GM21526 (cell line): ENCODE data around the gene TRIM26.
A peak's percentile ranks its signal among the peaks of the same experiment; 100 is the strongest.
"Not testable (repeated sequence)": the region's sequence is repeated elsewhere in the genome, so short reads cannot be mapped to it uniquely, and the experiment has no call there.

ENCODE experiments used
- ATAC-seq: cut with Tn5 transposase; IDR thresholded peaks from one replicate; pipeline ENCODE4 v1.9.1; 2021; ENCODE audit warnings: moderate library complexity; ENCODE audit not compliant: unreplicated experiment, low FRiP score

Gene TRIM26, protein sequence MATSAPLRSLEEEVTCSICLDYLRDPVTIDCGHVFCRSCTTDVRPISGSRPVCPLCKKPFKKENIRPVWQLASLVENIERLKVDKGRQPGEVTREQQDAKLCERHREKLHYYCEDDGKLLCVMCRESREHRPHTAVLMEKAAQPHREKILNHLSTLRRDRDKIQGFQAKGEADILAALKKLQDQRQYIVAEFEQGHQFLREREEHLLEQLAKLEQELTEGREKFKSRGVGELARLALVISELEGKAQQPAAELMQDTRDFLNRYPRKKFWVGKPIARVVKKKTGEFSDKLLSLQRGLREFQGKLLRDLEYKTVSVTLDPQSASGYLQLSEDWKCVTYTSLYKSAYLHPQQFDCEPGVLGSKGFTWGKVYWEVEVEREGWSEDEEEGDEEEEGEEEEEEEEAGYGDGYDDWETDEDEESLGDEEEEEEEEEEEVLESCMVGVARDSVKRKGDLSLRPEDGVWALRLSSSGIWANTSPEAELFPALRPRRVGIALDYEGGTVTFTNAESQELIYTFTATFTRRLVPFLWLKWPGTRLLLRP

GRCh38 chr6:30212865-30213666 lies at the start of gene TRIM26:
TSS of gene TRIM26 (minus strand) at chr6:30213406. CDS start at chr6:30199103, 14,303 bp downstream.
- ATAC-seq = peak; percentile 79

DNA sequence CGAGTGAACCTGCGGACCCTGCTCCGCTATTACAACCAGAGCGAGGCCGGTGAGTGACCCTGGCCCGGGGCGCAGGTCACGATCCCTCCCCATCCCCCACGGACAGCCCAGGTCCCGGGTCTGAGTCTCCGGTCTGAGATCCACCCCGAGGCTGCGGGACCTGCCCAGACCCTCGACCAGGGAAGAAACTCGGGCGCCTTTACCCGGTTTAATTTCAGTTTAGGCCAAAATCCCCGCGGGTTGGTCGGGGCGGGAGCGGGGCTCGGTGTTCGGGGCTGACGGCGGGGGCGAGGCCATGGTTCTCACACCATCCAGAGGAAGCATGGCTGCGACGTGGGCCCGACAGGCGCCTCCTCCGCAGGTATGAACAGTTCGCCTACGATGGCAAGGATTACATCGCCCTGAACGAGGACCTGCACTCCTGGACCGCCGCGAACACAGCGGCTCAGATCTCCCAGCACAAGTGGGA lies 46.9 kb upstream of the TRIM26 start:
- peak; percentile 15 for ATAC-seq

- ATAC-seq = peak; percentile 75
These were observed 46.2 kb upstream of the TRIM26 start for GRCh38 chr6:30259140-30260035.

DNA sequence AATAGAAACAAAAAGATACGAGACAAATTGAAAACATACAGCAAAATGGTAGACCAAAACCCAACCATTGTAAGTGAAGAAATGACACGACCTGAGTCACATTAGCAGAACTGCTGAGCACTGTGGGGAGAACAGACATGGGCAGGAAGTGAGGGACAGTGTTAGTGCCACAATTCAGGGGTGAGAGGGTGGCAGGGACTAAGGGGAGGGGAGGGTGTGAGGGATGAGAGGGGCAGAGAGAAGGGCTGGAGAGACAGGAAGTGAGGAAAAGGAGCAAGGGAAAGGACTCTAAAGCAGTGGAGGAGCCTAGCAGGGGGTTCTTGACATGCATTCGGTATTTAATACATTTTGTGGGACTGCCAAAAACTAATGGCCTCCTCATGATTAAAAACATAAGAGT lies 45.0 kb upstream of the TRIM26 start:
- no peak for ATAC-seq

GRCh38 chr6:30252417-30252816 lies 39.2 kb upstream of the TRIM26 start:
- not testable (repeated sequence) for ATAC-seq

- ATAC-seq = no peak
These were observed 31.4 kb upstream of the TRIM26 start for GRCh38 chr6:30244560-30244959.

DNA sequence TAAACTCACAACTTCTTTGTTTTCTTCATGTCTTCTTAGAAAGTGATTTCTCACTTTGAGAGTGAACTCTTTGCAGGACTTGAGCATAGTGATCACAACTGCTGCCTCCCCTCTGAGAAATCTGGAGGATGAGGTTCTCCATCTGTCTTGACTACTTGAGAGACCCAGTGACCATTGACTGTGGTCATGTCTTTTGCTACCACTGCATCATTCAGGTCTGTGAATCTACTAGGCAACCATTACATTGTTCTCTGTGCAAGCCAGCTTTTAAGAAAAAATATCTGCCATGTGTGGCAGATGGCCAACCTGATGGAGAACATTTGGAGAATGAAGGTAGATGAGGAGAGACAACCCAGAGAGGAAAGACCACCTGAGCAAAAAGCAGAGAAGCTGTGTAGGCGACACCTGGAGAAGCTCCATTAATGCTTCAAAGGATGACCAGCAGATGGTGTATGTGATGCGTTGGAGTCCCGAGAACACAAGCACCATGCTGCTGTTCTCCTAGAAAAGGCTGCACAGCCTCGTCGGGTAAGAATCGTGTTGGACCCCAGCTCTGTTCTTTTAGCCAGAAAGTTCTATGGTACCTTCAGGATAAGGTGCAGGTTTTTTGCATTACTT lies 25.1 kb upstream of the TRIM26 start:
- ATAC-seq = no peak

- ATAC-seq = no peak
These were observed 21.1 kb upstream of the TRIM26 start for GRCh38 chr6:30234356-30234755.

DNA sequence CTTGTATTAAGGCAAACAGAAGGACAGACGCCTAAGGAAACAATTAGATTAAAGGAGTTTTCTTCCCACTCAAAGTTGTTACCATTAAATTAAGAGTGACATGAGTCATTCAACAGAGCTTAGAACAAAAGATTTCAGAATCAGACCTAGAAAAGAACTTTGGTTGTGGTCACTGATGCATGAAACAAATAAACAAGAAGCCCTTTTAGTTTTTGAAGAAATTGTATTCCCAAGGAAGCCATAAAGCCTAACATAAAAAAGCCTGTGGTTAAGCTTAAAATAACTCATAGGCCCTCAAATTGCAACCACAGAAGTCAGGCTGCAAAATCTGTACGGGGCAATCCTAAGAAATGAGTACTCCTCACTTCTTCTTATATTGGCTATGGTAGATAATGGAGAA lies 17.9 kb upstream of the TRIM26 start:
- no peak for ATAC-seq

- ATAC-seq = no peak
These were observed 14.7 kb upstream of the TRIM26 start for GRCh38 chr6:30227763-30228487.

DNA sequence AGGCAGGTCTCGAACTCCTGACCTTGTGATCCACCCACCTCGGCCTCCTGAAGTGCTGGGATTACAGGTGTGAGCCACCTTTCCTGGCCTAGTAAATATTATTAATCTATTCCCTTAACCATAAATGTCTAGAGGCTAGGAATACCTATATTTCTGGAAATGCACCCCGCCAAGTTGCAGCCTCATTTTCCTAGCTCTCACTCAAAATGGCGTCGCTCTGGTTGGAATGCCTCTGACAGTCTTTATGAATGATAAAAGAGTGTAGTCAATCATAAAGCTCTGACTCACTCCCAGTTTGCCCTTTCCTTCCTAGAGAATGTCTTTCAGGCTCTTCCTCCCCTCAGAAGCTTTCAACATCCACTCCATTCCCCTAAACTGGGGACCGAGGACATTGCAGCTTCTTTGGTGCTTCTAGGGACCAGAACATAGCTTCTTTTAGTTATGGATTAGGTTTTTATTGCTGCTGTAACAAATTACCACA lies 14.1 kb upstream of the TRIM26 start:
- ATAC-seq = no peak

DNA sequence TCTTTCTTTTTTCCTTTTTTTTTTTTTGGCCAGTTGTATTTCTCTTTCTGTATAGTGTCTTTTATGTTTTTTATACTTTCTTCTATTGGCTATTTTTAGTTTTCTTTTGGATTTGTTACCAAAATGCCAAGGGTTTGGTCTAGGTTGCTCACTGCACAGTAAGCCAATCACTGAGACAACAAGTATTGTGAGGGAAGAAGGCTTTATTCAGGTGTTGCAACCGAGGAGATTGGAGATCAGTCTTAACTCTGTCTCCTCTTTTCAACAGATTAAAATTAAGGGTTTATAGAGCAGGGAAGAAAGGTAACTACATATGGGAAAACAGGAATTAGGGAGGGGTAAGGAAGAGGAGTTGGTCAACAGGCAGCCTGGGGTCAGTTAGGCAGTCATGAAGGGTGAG lies 10.1 kb upstream of the TRIM26 start:
- no peak for ATAC-seq

DNA sequence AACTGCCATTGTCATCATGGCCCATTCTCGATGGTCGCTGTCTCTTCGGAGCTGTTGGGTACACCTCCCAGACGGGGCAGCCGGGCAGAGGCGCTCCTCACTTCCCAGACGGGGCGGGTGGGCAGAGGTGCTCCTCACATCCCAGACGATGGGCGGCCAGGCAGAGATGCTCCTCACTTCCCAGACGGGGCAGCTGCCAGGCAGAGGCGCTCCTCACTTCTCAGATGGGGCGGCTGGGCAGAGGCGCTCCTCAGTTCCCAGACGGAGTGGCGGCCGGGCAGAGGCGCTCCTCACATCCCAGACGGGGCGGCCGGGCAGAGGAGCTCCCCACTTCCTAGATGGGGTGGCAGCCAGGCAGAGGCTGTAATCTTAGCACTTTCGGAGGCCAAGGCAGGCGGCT lies 8.8 kb upstream of the TRIM26 start:
- ATAC-seq = not testable (repeated sequence)

DNA sequence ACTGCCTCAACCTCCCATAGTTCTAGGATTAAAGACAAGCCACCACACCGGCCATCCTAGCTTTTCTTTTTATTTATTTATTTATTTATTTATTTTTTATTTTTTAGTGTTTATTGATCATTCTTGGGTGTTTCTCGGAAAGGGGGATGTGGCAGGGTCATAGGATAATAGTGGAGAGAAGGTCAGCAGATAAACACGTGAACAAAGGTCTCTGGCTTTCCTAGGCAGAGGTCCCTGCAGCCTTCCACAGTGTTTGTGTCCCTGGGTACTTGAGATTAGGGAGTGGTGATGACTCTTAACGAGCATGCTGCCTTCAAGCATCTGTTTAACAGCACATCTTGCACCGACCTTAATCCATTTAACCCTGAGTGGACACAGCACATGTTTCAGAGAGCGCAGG lies 8.2 kb upstream of the TRIM26 start:
- ATAC-seq = not testable (repeated sequence)

DNA sequence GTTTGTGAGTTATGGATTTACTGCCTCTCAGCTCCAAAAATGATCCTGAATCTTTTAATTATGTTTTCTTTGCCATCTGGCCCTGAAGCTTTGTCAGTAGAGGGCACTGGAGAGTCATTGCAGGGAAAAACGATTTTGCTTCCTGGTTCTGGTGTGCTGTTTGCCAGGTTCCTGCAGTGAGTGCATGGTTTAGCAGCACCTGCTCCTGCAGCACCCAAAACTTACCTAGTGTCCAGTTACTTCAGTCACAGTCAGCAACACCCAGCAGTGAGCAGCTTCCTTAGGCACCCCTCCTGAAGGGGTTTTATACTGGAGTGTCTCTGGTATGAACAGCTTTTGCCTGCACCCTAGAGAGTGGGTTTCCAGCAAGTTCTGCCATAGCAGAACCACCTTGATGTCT lies 6.0 kb upstream of the TRIM26 start:
- no peak for ATAC-seq

- ATAC-seq = no peak
These were observed 2.9 kb upstream of the TRIM26 start for GRCh38 chr6:30216096-30216495.

DNA sequence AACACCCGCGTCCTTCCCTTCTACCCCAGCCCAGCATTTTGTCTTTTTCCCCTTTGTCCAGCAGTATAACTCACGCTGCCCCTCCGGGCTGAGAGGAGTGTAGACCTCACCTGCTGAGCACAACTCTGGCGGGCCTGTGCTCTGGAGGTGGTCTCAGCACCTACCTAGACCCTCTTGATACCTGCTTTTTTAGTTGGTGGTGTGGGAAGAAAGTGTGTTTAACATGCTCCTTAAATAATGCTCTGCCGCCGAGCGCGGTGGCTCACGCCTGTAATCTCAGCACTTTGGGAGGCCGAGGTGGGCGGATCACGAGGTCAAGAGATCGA lies 1.4 kb upstream of the TRIM26 start:
- no peak for ATAC-seq

GRCh38 chr6:30213957-30214656 lies 901 bp upstream of the TRIM26 start:
- peak; percentile 48 for ATAC-seq

DNA sequence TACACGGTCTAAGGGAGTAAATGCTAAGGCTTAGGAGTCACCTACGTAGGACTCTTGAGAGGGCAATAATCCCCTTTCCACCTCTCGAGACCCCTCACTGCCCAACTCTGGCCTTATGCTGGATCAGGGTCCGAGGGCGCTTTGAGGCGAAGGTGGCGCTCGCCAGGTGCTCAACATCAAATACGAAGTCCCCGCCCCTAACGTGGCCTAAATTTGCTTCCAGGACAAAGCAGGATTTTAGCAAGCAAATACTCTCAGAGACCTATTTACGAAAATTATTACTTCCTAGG lies 406 bp upstream of the TRIM26 start:
- ATAC-seq = no peak
